ENCODE measurements around the gene DBN1.

Gene DBN1

DNA sequence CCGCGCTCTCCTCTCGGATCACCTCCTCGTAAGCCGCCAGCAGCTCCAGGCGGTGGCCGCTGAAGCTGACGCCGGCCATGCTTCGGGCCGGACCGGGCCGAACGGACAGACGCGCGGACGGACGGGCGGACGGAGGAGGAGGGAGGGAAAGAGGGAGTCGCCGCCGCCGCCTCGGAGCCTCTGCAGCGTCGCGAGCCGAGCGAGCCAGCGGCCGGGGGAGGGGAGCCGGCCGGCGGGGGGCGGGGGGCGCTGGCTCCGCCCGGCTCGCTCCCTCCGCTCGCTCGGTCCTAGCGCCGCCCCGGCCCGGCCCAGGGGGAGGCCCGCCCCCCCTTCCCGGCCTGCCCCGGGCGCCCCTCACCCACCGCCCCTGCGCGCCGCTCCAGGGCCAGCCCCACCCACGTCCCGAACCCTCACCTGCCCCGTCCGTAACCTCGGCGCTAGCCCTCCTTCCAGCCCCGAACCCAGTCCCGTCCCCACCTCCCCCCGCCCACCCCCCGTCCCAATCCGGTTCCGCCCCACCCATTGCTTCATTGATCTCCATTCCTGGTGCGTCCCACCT, at the start of gene DBN1:
Gene DBN1 (minus strand): TSS at position 192 of the 559 bp plus-strand sequence. CDS start 113 bp downstream, at position 79.
- peak within 1 kb of the TSS; percentile 45 for H3K27ac ChIP-seq (ENCODE audit: low read depth, low read length)

DNA sequence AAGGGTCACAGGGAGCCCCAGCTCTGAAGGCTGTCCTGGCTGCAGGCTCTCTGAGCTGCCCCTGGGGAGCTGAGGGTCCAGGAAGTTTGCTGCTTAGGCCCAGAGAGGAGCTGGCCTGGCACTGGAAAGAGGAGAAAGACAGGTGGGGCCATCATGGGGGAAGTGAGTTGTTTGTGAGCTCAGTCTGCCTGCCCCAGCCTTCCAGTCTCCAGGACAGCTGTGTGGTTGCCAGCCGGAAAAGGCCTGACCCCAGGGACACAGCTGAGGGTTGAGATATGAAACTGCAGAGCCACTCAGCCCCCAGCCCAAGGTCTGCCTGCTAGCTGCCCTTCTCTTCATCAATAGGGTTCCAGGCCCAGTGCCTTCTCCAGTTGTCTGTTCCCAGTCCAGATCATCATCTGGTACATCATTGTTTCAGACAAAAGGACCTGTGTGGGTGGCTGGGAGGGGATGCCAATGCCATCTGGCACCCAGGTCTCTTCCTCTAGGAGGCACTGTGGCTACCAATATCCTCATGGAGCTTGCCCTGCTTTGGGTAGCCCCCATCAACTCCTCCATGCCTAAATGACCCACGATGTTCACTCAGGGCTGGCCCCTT, 47.6 kb upstream of the DBN1 start:
- Histone ChIP-seq H2AFZ (ENCODE audit: low read length, unreplicated experiment) (no peak overlapping the region), H3K27me3 (ENCODE audit: insufficient read depth, low read length) (no peaks in the 10 kb centered on the region)

More for the DNA sequence above, at the start of gene DBN1:
- H3K27me3 ChIP-seq (ENCODE audit: insufficient read depth, low read length): no peaks in the 10 kb centered on the region
- peaks cover 41% of the 10 kb centered on the region for H3K79me2 ChIP-seq (ENCODE audit: control insufficient read depth, insufficient read depth, low read length, unreplicated experiment)
- no peak within 1 kb of the TSS for H2AFZ ChIP-seq (ENCODE audit: low read length, unreplicated experiment)
- peak within 1 kb of the TSS; percentile 99 for H3K4me3 ChIP-seq (ENCODE audit: low read depth, low read length)
- peaks cover under 1% of the 10 kb centered on the region; the same call in 1 of the 2 replicates for H3K36me3 ChIP-seq (ENCODE audit: insufficient read depth, low read length)
- H3K4me1 ChIP-seq (ENCODE audit: control insufficient read depth, insufficient read depth, low read length, unreplicated experiment): peaks cover 47% of the 10 kb centered on the region

GRCh38 chr5:177520271-177520670, 46.8 kb upstream of the DBN1 start:
- Histone ChIP-seq H3K27me3 (ENCODE audit: insufficient read depth, low read length) (no peaks in the 10 kb centered on the region), H3K4me1 (ENCODE audit: control insufficient read depth, insufficient read depth, low read length, unreplicated experiment) (peaks cover 4% of the 10 kb centered on the region), H3K36me3 (ENCODE audit: insufficient read depth, low read length) (peaks cover 15% of the 10 kb centered on the region; the same call in 1 of the 2 replicates), H3K4me3 (ENCODE audit: low read depth, low read length) (no peak overlapping the region), H2AFZ (ENCODE audit: low read length, unreplicated experiment) (no peak overlapping the region), H3K79me2 (ENCODE audit: control insufficient read depth, insufficient read depth, low read length, unreplicated experiment) (peaks cover 15% of the 10 kb centered on the region), H3K27ac (ENCODE audit: low read depth, low read length) (no peak overlapping the region)

More for the DNA sequence above, 47.6 kb upstream of the DBN1 start:
- H3K4me1 ChIP-seq (ENCODE audit: control insufficient read depth, insufficient read depth, low read length, unreplicated experiment): no peaks in the 10 kb centered on the region
- H3K4me3 ChIP-seq (ENCODE audit: low read depth, low read length): no peak overlapping the region
- H3K79me2 ChIP-seq (ENCODE audit: control insufficient read depth, insufficient read depth, low read length, unreplicated experiment): peaks cover 8% of the 10 kb centered on the region
- no peak overlapping the region for H3K27ac ChIP-seq (ENCODE audit: low read depth, low read length)
- peaks cover 10% of the 10 kb centered on the region; the same call in 1 of the 2 replicates for H3K36me3 ChIP-seq (ENCODE audit: insufficient read depth, low read length)

DNA sequence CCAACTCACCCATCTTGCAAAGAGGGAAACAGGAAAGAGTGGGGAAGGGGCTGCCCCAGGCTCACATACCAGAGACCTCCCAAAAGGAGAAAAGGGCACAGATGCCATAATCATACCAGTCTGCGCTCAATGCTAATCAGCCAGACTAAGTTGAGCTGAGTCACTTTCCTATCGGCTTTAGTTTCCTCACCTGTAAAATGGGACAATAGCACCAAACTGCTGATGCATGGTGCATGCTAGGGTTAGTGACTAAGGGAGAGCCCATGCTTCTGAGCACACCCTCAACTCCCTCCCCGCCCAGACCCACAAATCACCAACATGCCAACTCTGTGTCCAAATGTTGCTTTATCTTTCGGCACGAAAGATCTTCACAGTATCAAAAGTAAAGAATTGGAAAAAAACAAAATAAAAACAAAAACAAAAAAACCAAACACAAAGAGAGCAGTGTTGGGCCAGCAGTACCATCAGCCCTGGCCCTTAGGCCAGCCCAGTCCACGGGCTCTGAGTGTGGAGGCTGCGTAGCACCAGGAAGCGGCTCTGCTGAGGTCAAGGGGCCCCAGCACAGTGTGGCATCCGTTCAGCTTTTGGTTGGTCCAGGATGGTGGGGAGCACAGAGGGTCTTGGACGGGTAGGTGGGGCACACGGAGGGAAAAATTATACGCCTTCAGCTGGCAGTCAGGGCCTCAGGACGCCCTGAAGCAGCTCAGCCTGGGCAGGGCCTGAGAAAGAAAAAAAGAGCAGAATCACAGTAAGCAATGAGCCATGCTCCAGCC, 46.2 kb upstream of the DBN1 start:
- peaks cover 20% of the 10 kb centered on the region for H3K79me2 ChIP-seq (ENCODE audit: control insufficient read depth, insufficient read depth, low read length, unreplicated experiment)
- no peak overlapping the region for H3K4me3 ChIP-seq (ENCODE audit: low read depth, low read length)
- H3K27me3 ChIP-seq (ENCODE audit: insufficient read depth, low read length): no peaks in the 10 kb centered on the region
- peaks cover 17% of the 10 kb centered on the region; the same call in 1 of the 2 replicates for H3K36me3 ChIP-seq (ENCODE audit: insufficient read depth, low read length)
- H3K27ac ChIP-seq (ENCODE audit: low read depth, low read length): no peak overlapping the region
- no peak overlapping the region for H2AFZ ChIP-seq (ENCODE audit: low read length, unreplicated experiment)
- peaks cover 6% of the 10 kb centered on the region for H3K4me1 ChIP-seq (ENCODE audit: control insufficient read depth, insufficient read depth, low read length, unreplicated experiment)

- peaks cover 28% of the 10 kb centered on the region for H3K79me2 ChIP-seq (ENCODE audit: control insufficient read depth, insufficient read depth, low read length, unreplicated experiment)
- H3K4me1 ChIP-seq (ENCODE audit: control insufficient read depth, insufficient read depth, low read length, unreplicated experiment): peaks cover 6% of the 10 kb centered on the region
- H3K27ac ChIP-seq (ENCODE audit: low read depth, low read length): peak within 1 kb of the TSS; percentile 48
- H2AFZ ChIP-seq (ENCODE audit: low read length, unreplicated experiment): peak within 1 kb of the TSS; percentile 57
- H3K36me3 ChIP-seq (ENCODE audit: insufficient read depth, low read length): peaks cover 16% of the 10 kb centered on the region; the same call in 1 of the 2 replicates
- H3K27me3 ChIP-seq (ENCODE audit: insufficient read depth, low read length): no peaks in the 10 kb centered on the region
- H3K4me3 ChIP-seq (ENCODE audit: low read depth, low read length): peak within 1 kb of the TSS; percentile 89
These were observed 43.5 kb upstream of the DBN1 start, which contains the start of gene DDX41 for GRCh38 chr5:177516601-177517568. DDX41 (minus strand) TSS chr5:177516961; CDS start chr5:177516945, 16 bp downstream.

DNA sequence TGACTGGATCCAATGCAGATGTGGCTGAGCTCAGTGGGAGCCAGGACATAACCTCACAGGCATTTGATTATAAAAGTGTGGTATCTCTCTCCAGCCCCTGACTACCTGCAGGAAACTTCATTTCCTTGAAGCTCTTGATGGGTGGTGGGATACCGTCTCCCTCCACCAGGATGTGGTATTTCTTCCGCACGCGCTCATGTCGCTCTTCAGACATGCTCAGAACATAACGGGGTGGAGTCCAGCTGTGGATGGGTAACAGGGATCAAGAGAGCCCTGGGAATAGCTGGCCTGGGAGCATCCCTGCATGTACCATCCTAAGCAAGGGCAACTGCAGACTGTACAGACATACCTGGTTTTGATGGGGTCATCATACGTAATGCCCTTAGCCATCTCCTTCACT, 42.1 kb upstream of the DBN1 start:
- Histone ChIP-seq H3K79me2 (ENCODE audit: control insufficient read depth, insufficient read depth, low read length, unreplicated experiment) (peaks cover 28% of the 10 kb centered on the region), H3K4me3 (ENCODE audit: low read depth, low read length) (peak overlapping the region; percentile 89), H3K27ac (ENCODE audit: low read depth, low read length) (no peak overlapping the region), H2AFZ (ENCODE audit: low read length, unreplicated experiment) (no peak overlapping the region), H3K4me1 (ENCODE audit: control insufficient read depth, insufficient read depth, low read length, unreplicated experiment) (peaks cover 6% of the 10 kb centered on the region), H3K36me3 (ENCODE audit: insufficient read depth, low read length) (peaks cover 10% of the 10 kb centered on the region; the same call in 1 of the 2 replicates), H3K27me3 (ENCODE audit: insufficient read depth, low read length) (no peaks in the 10 kb centered on the region)

DNA sequence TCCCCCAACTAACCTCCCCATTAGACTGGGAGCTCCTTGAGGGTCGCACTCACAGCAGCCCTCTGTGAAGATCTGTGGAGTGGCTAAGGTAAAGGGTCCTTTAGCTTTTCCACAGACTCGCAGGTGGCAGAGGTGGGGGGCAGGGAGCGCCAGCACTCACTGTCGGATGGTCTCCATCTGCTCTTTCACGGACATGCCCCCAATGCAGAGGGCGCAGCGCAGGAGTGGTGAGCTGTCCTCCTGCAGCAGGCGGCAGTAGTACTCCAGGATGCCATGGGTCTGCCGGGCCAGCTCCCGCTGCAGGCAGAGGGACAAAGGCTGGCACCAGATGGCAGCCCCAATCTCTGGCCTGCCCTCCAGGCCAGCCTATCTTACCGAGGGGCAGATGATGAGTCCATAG, 41.1 kb upstream of the DBN1 start:
- Histone ChIP-seq H3K27ac (ENCODE audit: low read depth, low read length) (no peak overlapping the region), H3K27me3 (ENCODE audit: insufficient read depth, low read length) (no peaks in the 10 kb centered on the region), H3K4me3 (ENCODE audit: low read depth, low read length) (no peak overlapping the region; the same call in 1 of the 2 replicates), H3K79me2 (ENCODE audit: control insufficient read depth, insufficient read depth, low read length, unreplicated experiment) (peaks cover 28% of the 10 kb centered on the region), H3K36me3 (ENCODE audit: insufficient read depth, low read length) (peaks cover 7% of the 10 kb centered on the region; the same call in 1 of the 2 replicates), H2AFZ (ENCODE audit: low read length, unreplicated experiment) (no peak overlapping the region), H3K4me1 (ENCODE audit: control insufficient read depth, insufficient read depth, low read length, unreplicated experiment) (peaks cover 6% of the 10 kb centered on the region)

DNA sequence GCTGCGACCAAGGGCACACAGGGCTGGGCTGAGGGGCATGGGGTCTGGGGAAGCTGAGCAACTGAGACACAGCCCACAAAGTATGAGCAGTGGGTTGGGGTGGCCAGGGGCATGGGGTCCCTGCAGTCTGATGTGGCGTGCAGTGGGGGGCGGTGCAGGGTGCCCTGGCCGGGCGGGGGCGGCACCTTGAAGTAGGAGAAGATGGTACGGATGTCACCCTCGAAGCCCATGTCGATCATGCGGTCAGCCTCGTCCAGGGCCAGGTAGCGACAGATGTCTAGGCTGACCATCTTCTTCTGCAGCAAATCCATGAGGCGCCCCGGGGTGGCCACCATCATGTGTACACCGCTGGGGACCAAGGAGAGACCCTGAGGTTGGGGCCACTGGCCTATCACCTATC, 40.1 kb upstream of the DBN1 start:
- peaks cover 6% of the 10 kb centered on the region for H3K4me1 ChIP-seq (ENCODE audit: control insufficient read depth, insufficient read depth, low read length, unreplicated experiment)
- peaks cover 7% of the 10 kb centered on the region; the same call in 1 of the 2 replicates for H3K36me3 ChIP-seq (ENCODE audit: insufficient read depth, low read length)
- no peak overlapping the region for H2AFZ ChIP-seq (ENCODE audit: low read length, unreplicated experiment)
- H3K4me3 ChIP-seq (ENCODE audit: low read depth, low read length): no peak overlapping the region
- H3K27ac ChIP-seq (ENCODE audit: low read depth, low read length): no peak overlapping the region
- H3K27me3 ChIP-seq (ENCODE audit: insufficient read depth, low read length): no peaks in the 10 kb centered on the region
- peaks cover 25% of the 10 kb centered on the region for H3K79me2 ChIP-seq (ENCODE audit: control insufficient read depth, insufficient read depth, low read length, unreplicated experiment)

GRCh38 chr5:177512736-177513380, 39.4 kb upstream of the DBN1 start:
- no peak overlapping the region for H3K27ac ChIP-seq (ENCODE audit: low read depth, low read length)
- peaks cover 25% of the 10 kb centered on the region for H3K79me2 ChIP-seq (ENCODE audit: control insufficient read depth, insufficient read depth, low read length, unreplicated experiment)
- H2AFZ ChIP-seq (ENCODE audit: low read length, unreplicated experiment): no peak overlapping the region
- no peak overlapping the region for H3K4me3 ChIP-seq (ENCODE audit: low read depth, low read length)
- peaks cover 6% of the 10 kb centered on the region for H3K4me1 ChIP-seq (ENCODE audit: control insufficient read depth, insufficient read depth, low read length, unreplicated experiment)
- no peaks in the 10 kb centered on the region for H3K27me3 ChIP-seq (ENCODE audit: insufficient read depth, low read length)
- peaks cover 7% of the 10 kb centered on the region; the same call in 1 of the 2 replicates for H3K36me3 ChIP-seq (ENCODE audit: insufficient read depth, low read length)
